ENCODE measurements around the gene RNF180. TPM values are rescaled to one million over a fixed set of nuclear protein-coding genes. Genes with fewer than 3 reads are reported as not detected.

RNF180 gene
- total RNA-seq, 1 experiment from 2014 or later, result 7.8 TPM

DNA sequence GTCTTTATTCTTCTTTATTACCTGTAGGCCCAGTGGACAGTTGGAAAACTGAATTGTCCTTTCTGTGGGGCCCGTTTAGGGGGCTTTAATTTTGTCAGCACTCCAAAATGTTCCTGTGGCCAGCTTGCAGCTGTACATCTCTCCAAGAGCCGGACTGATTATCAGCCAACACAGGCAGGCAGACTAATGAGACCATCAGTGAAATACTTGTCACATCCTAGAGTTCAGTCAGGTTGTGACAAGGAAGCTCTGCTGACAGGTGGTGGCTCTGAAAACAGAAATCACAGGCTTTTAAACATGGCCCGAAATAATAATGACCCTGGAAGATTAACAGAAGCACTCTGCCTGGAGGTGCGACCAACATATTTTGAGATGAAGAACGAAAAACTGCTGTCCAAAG is 47.9 kb downstream of the RNF180 start:
- no peak overlapping the region for H3K4me3 ChIP-seq (ENCODE audit: low read depth in 2 of 2, low read length in 2 of 2)
- no peak overlapping the region for H3K27ac ChIP-seq (ENCODE audit: low read length)
- in situ Hi-C loops (cut with HindIII; ENCODE audit: low pct_unique_long_range_greater_than_20kb, low sequenced_read_pairs), result no loop called here
- TF ChIP-seq TCF7L2 (IDR thresholded peaks at IDR 0.05; ENCODE audit: low read depth, low read length), result no peak
- no peak for TF ChIP-seq REST (IDR thresholded peaks at IDR 0.05; ENCODE audit: insufficient read depth in 1 of 2, low read depth in 2 of 2, low read length in 1 of 2)
- TF ChIP-seq SIN3A (IDR thresholded peaks at IDR 0.05; ENCODE audit: borderline replicate concordance, insufficient read depth, low read depth, low read length), result no peak
- TF ChIP-seq CTCF (IDR thresholded peaks at IDR 0.05), result no peak
- no peak for TF ChIP-seq POLR2AphosphoS5 (IDR thresholded peaks at IDR 0.05; ENCODE audit: low read depth, low read length)
- BruUV-seq (replicated peaks), result no TSS peak
- ChIA-PET CTCF (no interaction called here), POLR2A (no interaction called here)
- DNase-seq (ENCODE audit: low read depth, low spot score) (no peak), ATAC-seq (no peak)
- no peaks in the 10 kb centered on the region for H3K9me3 ChIP-seq (ENCODE audit: control insufficient read depth, insufficient read depth, low read depth, low read length)
- no peaks in the 10 kb centered on the region for H3K36me3 ChIP-seq (ENCODE audit: control insufficient read depth, insufficient read depth, low read length)
- no peaks in the 10 kb centered on the region for H3K27me3 ChIP-seq (ENCODE audit: control insufficient read depth, insufficient read depth, low read length)
- intact Hi-C loops (cut with micrococcal nuclease; ENCODE audit: unreplicated experiment), result no loop called here
- no peaks in the 10 kb centered on the region for H3K4me1 ChIP-seq (ENCODE audit: control insufficient read depth, insufficient read depth, low read length)

GRCh38 chr5:64214132-64214531 is 48.5 kb downstream of the RNF180 start:
- intact Hi-C loops (cut with micrococcal nuclease; ENCODE audit: unreplicated experiment) (no loop called here), in situ Hi-C loops (cut with HindIII; ENCODE audit: low pct_unique_long_range_greater_than_20kb, low sequenced_read_pairs) (no loop called here)
- no peak for TF ChIP-seq REST (IDR thresholded peaks at IDR 0.05; ENCODE audit: insufficient read depth in 1 of 2, low read depth in 2 of 2, low read length in 1 of 2)
- TF ChIP-seq SIN3A (IDR thresholded peaks at IDR 0.05; ENCODE audit: borderline replicate concordance, insufficient read depth, low read depth, low read length), result no peak
- no peak for TF ChIP-seq TCF7L2 (IDR thresholded peaks at IDR 0.05; ENCODE audit: low read depth, low read length)
- no peak for TF ChIP-seq CTCF (IDR thresholded peaks at IDR 0.05)
- no peak for TF ChIP-seq POLR2AphosphoS5 (IDR thresholded peaks at IDR 0.05; ENCODE audit: low read depth, low read length)
- ChIA-PET POLR2A (no interaction called here), CTCF (no interaction called here)
- no peaks in the 10 kb centered on the region for H3K27me3 ChIP-seq (ENCODE audit: control insufficient read depth, insufficient read depth, low read length)
- no peaks in the 10 kb centered on the region for H3K9me3 ChIP-seq (ENCODE audit: control insufficient read depth, insufficient read depth, low read depth, low read length)
- ATAC-seq (no peak), DNase-seq (ENCODE audit: low read depth, low spot score) (no peak)
- H3K4me3 ChIP-seq (ENCODE audit: low read depth in 2 of 2, low read length in 2 of 2), result no peak overlapping the region
- no TSS peak for BruUV-seq (replicated peaks)
- H3K36me3 ChIP-seq (ENCODE audit: control insufficient read depth, insufficient read depth, low read length), result no peaks in the 10 kb centered on the region
- no peak overlapping the region for H3K27ac ChIP-seq (ENCODE audit: low read length)
- no peaks in the 10 kb centered on the region for H3K4me1 ChIP-seq (ENCODE audit: control insufficient read depth, insufficient read depth, low read length)

All from Panc1 (cell line).